ENCODE measurements around the gene FOXQ1. TPM values are rescaled to one million over a fixed set of nuclear protein-coding genes. Genes with fewer than 3 reads are reported as not detected.
A peak's percentile ranks its signal among the peaks of the same experiment; 100 is the strongest.

The FOXQ1 gene
- total and polyA plus RNA-seq, 2 of the 13 experiments (the other 11 are each of a cell fraction or from before 2014, with no cell fraction given): 35.2 to 39.8 TPM

- no peak for TF ChIP-seq KIAA2018 (CRISPR knock-in tag; IDR thresholded peaks at IDR 0.05; ENCODE audit: borderline replicate concordance)
- TF ChIP-seq CHD4 (IDR thresholded peaks at IDR 0.05; ENCODE audit: borderline replicate concordance, low read length): peak; percentile 73; the same call in 1 of the 2 replicates
- peak; percentile 78 for TF ChIP-seq PHF21A (CRISPR knock-in tag; IDR thresholded peaks at IDR 0.05)
- TF ChIP-seq, protein P1, sequence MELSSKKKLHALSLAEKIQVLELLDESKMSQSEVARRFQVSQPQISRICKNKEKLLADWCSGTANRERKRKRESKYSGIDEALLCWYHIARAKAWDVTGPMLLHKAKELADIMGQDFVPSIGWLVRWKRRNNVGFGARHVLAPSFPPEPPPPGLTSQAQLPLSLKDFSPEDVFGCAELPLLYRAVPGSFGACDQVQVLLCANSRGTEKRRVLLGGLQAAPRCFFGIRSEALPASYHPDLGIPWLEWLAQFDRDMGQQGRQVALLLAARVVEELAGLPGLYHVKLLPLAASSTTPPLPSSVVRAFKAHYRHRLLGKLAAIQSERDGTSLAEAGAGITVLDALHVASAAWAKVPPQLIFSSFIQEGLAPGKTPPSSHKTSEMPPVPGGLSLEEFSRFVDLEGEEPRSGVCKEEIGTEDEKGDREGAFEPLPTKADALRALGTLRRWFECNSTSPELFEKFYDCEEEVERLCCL (CRISPR knock-in tag; IDR thresholded peaks at IDR 0.05; ENCODE audit: borderline replicate concordance): no peak
- 0 out of 2 replicates have a peak, but pooled peaks have one; percentile 65 for TF ChIP-seq TARDBP (CRISPR knock-in tag; IDR thresholded peaks at IDR 0.05)
- no peak for TF ChIP-seq ZNF557 (CRISPR knock-in tag; IDR thresholded peaks at IDR 0.05)
- TF ChIP-seq ZNF672 (CRISPR knock-in tag; IDR thresholded peaks at IDR 0.05): no peak
- peak; percentile 69; the same call in 1 of the 2 replicates for TF ChIP-seq ZBTB7B (CRISPR knock-in tag; IDR thresholded peaks at IDR 0.05)
- TF ChIP-seq GFI1 (CRISPR knock-in tag; IDR thresholded peaks at IDR 0.05; ENCODE audit: borderline replicate concordance): peak; percentile 82
- TF ChIP-seq NCOA2 (CRISPR knock-in tag; IDR thresholded peaks at IDR 0.05): peak; percentile 87
- TF ChIP-seq ZNF552 (CRISPR knock-in tag; IDR thresholded peaks at IDR 0.05; ENCODE audit: borderline replicate concordance): no peak
- peak; percentile 52; the same call in 1 of the 2 replicates for TF ChIP-seq ZSCAN9 (CRISPR knock-in tag; IDR thresholded peaks at IDR 0.05; ENCODE audit: borderline replicate concordance)
- TF ChIP-seq SCMH1 (CRISPR knock-in tag; IDR thresholded peaks at IDR 0.05; ENCODE audit: borderline replicate concordance): no peak
- peak; percentile 58 for TF ChIP-seq ISL2 (CRISPR knock-in tag; IDR thresholded peaks at IDR 0.05)
- no peak for TF ChIP-seq MEIS1 (CRISPR knock-in tag; IDR thresholded peaks at IDR 0.05; ENCODE audit: borderline replicate concordance)
- no peak for TF ChIP-seq ETV6 (CRISPR knock-in tag; conservative IDR thresholded peaks at IDR 0.05)
- TF ChIP-seq RBM39 (IDR thresholded peaks at IDR 0.05; ENCODE audit: low read depth, low read length, poor library complexity, severe bottlenecking): no peak
- TF ChIP-seq ARID3A (IDR thresholded peaks at IDR 0.05; ENCODE audit: low read depth, low read length): peak; percentile 92
Measured at GRCh38 chr6:1267057-1267732, 44.7 kb upstream of the FOXQ1 start (continued).
